Measurements from ENCODE around the gene BLCAP.
"Not testable (repeated sequence)": the region's sequence is repeated elsewhere in the genome, so short reads cannot be mapped to it uniquely, and the experiment has no call there.

The BLCAP gene

GRCh38 chr20:37527638-37528445, at the start of gene BLCAP:
BLCAP (minus strand) TSS chr20:37527876; CDS start chr20:37519174, 8,702 bp downstream.
- peak; percentile 40 to 96 (median 84) for DNase-seq

GRCh38 chr20:37577436-37577835, 49.8 kb upstream of the BLCAP start:
- not testable (repeated sequence) for DNase-seq

GRCh38 chr20:37576911-37577310, 49.2 kb upstream of the BLCAP start:
- no peak for DNase-seq

GRCh38 chr20:37575884-37576283, 48.2 kb upstream of the BLCAP start:
- no peak for DNase-seq

- DNase-seq: no peak
These were observed 46.7 kb upstream of the BLCAP start for GRCh38 chr20:37574199-37574890.

GRCh38 chr20:37573626-37574198, 46.0 kb upstream of the BLCAP start:
- no peak for DNase-seq

- DNase-seq: no peak
These were observed 43.4 kb upstream of the BLCAP start for GRCh38 chr20:37571033-37571432.

GRCh38 chr20:37570419-37570818, 42.7 kb upstream of the BLCAP start:
- no peak for DNase-seq

GRCh38 chr20:37567671-37568588, 40.3 kb upstream of the BLCAP start:
- no peak for DNase-seq

GRCh38 chr20:37567331-37567665, 39.6 kb upstream of the BLCAP start:
- DNase-seq: no peak

GRCh38 chr20:37566590-37567330, 39.1 kb upstream of the BLCAP start:
- DNase-seq: no peak

GRCh38 chr20:37565134-37565811, 37.6 kb upstream of the BLCAP start:
- no peak for DNase-seq

GRCh38 chr20:37564388-37565133, 36.9 kb upstream of the BLCAP start:
- DNase-seq: peak in 24 of 56 donors; percentile 3 to 55 (median 10)

- no peak for DNase-seq
These were observed 36.3 kb upstream of the BLCAP start for GRCh38 chr20:37564016-37564387.

- DNase-seq: no peak
These were observed 35.2 kb upstream of the BLCAP start for GRCh38 chr20:37562695-37563480.

GRCh38 chr20:37560629-37561028, 33.0 kb upstream of the BLCAP start:
- no peak for DNase-seq

- DNase-seq: no peak
These were observed 31.8 kb upstream of the BLCAP start for GRCh38 chr20:37559312-37560027.

- DNase-seq: no peak
These were observed 31.1 kb upstream of the BLCAP start for GRCh38 chr20:37558779-37559178.

Data from amygdala (tissue), 56 donors.